ENCODE results near the gene DDX43.

DNA sequence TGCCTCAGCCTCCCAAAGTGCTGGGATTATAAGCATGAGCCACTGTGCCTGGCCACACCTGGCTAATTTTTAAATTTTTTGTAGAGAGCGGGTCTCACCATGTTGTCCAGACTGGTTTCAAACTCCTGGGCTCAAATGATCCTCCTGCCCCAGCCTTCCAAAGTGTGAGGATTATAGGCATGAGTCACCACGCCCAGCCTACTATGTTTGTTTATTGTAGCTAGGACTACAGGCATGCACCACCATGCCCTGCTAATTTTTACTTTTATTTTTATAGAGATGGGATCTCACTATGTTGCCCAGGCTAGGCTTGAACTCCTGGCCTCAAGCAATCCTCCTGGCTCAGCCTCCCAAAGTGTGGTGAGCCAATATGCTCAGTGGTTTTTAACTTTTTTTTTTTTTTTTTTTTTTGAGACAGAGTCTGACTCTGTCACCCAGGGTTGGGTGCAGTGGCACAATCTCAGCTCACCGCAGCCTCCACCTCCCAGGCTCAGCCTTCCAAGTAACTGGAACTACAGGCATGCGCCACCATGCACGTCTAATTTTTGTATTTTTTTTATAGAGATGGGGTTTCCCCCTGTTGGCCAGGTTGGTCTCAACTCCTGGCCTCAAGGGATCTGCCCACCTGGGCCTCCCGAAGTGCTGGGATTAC, 12.0 kb upstream of the DDX43 start:
- TF ChIP-seq, protein P1, sequence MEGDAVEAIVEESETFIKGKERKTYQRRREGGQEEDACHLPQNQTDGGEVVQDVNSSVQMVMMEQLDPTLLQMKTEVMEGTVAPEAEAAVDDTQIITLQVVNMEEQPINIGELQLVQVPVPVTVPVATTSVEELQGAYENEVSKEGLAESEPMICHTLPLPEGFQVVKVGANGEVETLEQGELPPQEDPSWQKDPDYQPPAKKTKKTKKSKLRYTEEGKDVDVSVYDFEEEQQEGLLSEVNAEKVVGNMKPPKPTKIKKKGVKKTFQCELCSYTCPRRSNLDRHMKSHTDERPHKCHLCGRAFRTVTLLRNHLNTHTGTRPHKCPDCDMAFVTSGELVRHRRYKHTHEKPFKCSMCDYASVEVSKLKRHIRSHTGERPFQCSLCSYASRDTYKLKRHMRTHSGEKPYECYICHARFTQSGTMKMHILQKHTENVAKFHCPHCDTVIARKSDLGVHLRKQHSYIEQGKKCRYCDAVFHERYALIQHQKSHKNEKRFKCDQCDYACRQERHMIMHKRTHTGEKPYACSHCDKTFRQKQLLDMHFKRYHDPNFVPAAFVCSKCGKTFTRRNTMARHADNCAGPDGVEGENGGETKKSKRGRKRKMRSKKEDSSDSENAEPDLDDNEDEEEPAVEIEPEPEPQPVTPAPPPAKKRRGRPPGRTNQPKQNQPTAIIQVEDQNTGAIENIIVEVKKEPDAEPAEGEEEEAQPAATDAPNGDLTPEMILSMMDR (conservative IDR thresholded peaks at IDR 0.05), result no peak
- TF ChIP-seq ZFX (IDR thresholded peaks at IDR 0.05), result no peak

All from C4-2B (cell line).